H1 (cell line): ENCODE results near the gene HSD17B10. TPM values are rescaled to one million over a fixed set of nuclear protein-coding genes. Genes with fewer than 3 reads are reported as not detected.

Source experiments
- CTCF ChIA-PET: fragments of 300-600 bp; sonication (Branson Sonifier 250); formaldehyde crosslinking; loops from one replicate; lab custom pipeline; 2021; ENCODE audit not compliant: partially characterized antibody; lab: Charles Lee
- POLR2A ChIA-PET: fragments of 300-600 bp; sonication (Branson Sonifier 250); formaldehyde crosslinking; loops from one replicate; lab custom pipeline; 2021; ENCODE audit warnings: inconsistent platforms; ENCODE audit not compliant: partially characterized antibody; lab: Charles Lee
- DNase-seq, 2 experiments: peaks; one replicate each; pipeline versions ENCODE4 v3.0.0 to v3.0.0-alpha.2; 2010 to 2022; ENCODE audit warnings: low spot score in 2 of 2, low read depth in 1 of 2, mixed read lengths in 1 of 2
- FAIRE-seq: peaks from 2 replicates; lab custom pipeline; 2011; peaks lifted over from hg19 to GRCh38; lab: Jason Lieb, UNC
- H2AFZ ChIP-seq: 2 replicates; pipeline ENCODE4 v1.8.1; 2012; ENCODE audit warnings: low read length, inconsistent platforms
- H2AK5ac ChIP-seq: 2 replicates; pipeline ENCODE4 v1.6.1; 2013; ENCODE audit warnings: low read depth, low read length
- H2BK120ac ChIP-seq: replicated peaks from 2 replicates; pipeline ENCODE3; 2013; ENCODE audit warnings: low read depth, low read length, inconsistent platforms
- H2BK12ac ChIP-seq: 2 replicates; pipeline ENCODE4 v1.6.1; 2013; ENCODE audit warnings: low read depth, low read length
- H2BK15ac ChIP-seq: 2 replicates; pipeline ENCODE4 v1.6.1; 2013; ENCODE audit warnings: low read length
- H2BK20ac ChIP-seq: 2 replicates; pipeline ENCODE4 v1.6.1; 2013; ENCODE audit warnings: low read length
- H2BK5ac ChIP-seq: 2 replicates; pipeline ENCODE4 v1.6.1; 2013; ENCODE audit warnings: low read depth, low read length
- H3K14ac ChIP-seq: 2 replicates; pipeline ENCODE4 v1.6.1; 2013; ENCODE audit warnings: inconsistent platforms; ENCODE audit not compliant: insufficient read length
- H3K18ac ChIP-seq: 2 replicates; pipeline ENCODE4 v1.6.1; 2013; ENCODE audit warnings: low read length; ENCODE audit errors: extremely low read depth
- H3K23ac ChIP-seq: 2 replicates; pipeline ENCODE4 v1.6.1; 2013; ENCODE audit warnings: inconsistent platforms; ENCODE audit not compliant: insufficient read length
- H3K23me2 ChIP-seq: 2 replicates; pipeline ENCODE4 v1.6.1; 2013; ENCODE audit warnings: low read depth, low read length
- H3K27ac ChIP-seq: 2 replicates; pipeline ENCODE4 v1.6.1; 2011; ENCODE audit warnings: low read depth, low read length, inconsistent platforms
- H3K27me3 ChIP-seq, 4 experiments: replicated peaks in 1 of 4; 1 replicate in 1 of 4; 2 replicates in 3 of 4; pipeline versions ENCODE4 v1.6.1 to v1.8.1; 2011 to 2013; ENCODE audit warnings: low read length in 3 of 4, mild to moderate bottlenecking in 3 of 4, inconsistent platforms in 2 of 4, mixed read lengths in 2 of 4, moderate library complexity in 1 of 4; ENCODE audit not compliant: control insufficient read depth in 3 of 4, insufficient read depth in 3 of 4; ENCODE audit errors: extremely low read depth in 1 of 4
- H3K36me3 ChIP-seq, 4 experiments: 2 replicates each; pipeline versions ENCODE4 v1.6.1 to v1.8.1; 2011 to 2013; ENCODE audit warnings: mild to moderate bottlenecking in 4 of 4, low read length in 3 of 4, moderate library complexity in 2 of 4, control low read depth in 1 of 4, inconsistent platforms in 1 of 4; ENCODE audit not compliant: insufficient read depth in 4 of 4, control insufficient read depth in 2 of 4
- H3K4ac ChIP-seq: replicated peaks from 2 replicates; pipeline ENCODE3; 2013; ENCODE audit warnings: low read length, low read depth, mixed read lengths, inconsistent platforms; ENCODE audit not compliant: insufficient read length
- H3K4me1 ChIP-seq, 4 experiments: replicated peaks in 1 of 4; 1 replicate in 1 of 4; 2 replicates in 3 of 4; pipeline versions ENCODE4 v1.6.1 to v1.8.1; 2011 to 2013; ENCODE audit warnings: low read length in 3 of 4, inconsistent platforms in 2 of 4, mixed read lengths in 1 of 4; ENCODE audit not compliant: insufficient read depth in 4 of 4, control insufficient read depth in 3 of 4
- H3K4me2 ChIP-seq, 2 experiments: 2 replicates each; pipeline versions ENCODE4 v1.6.1 to v1.8.1; 2011 to 2013; ENCODE audit warnings: low read depth in 2 of 2, low read length in 2 of 2, control low read depth in 1 of 2, inconsistent platforms in 1 of 2, mild to moderate bottlenecking in 1 of 2; ENCODE audit not compliant: insufficient read depth in 1 of 2
- H3K4me3 ChIP-seq, 4 experiments: fragments of 200-600, 300-600 bp in 1 of 4; sonication (generic), shearing (Covaris generic), sonication (Bioruptor Twin) in 1 of 4; 2 replicates each; pipeline versions ENCODE4 v1.5.1 to v1.8.1; 2011 to 2016; ENCODE audit warnings: low read length in 4 of 4, low read depth in 3 of 4, control low read depth in 2 of 4, inconsistent platforms in 2 of 4, mild to moderate bottlenecking in 2 of 4, mixed read lengths in 1 of 4, moderate library complexity in 1 of 4; ENCODE audit not compliant: insufficient read depth in 2 of 4; ENCODE audit errors: extremely low read depth in 1 of 4
- H3K56ac ChIP-seq: replicated peaks from 2 replicates; pipeline ENCODE3; 2013; ENCODE audit warnings: low read depth, mild to moderate bottlenecking, mixed read lengths, low read length, inconsistent platforms; ENCODE audit not compliant: insufficient read length
- H3K79me1 ChIP-seq: 2 replicates; pipeline ENCODE4 v1.6.1; 2013; ENCODE audit warnings: low read depth, low read length, control low read depth
- H3K79me2 ChIP-seq, 2 experiments: 2 replicates each; pipeline versions ENCODE4 v1.6.1 to v1.8.1; 2012 to 2013; ENCODE audit warnings: low read length in 2 of 2, mild to moderate bottlenecking in 2 of 2, inconsistent platforms in 1 of 2; ENCODE audit not compliant: insufficient read depth in 2 of 2, control insufficient read depth in 1 of 2
- H3K9ac ChIP-seq, 4 experiments: replicated peaks in 1 of 4; 1 replicate in 1 of 4; 2 replicates in 3 of 4; pipeline versions ENCODE4 v1.6.1 to v1.8.1; 2011 to 2013; ENCODE audit warnings: low read depth in 3 of 4, low read length in 3 of 4, control low read depth in 2 of 4, mild to moderate bottlenecking in 2 of 4, moderate library complexity in 2 of 4, inconsistent platforms in 1 of 4; ENCODE audit errors: extremely low read depth in 1 of 4
- H3K9me3 ChIP-seq, 2 experiments: 2 replicates each; pipeline versions ENCODE4 v1.6.1 to v1.8.1; 2012 to 2013; ENCODE audit warnings: mild to moderate bottlenecking in 2 of 2, moderate library complexity in 2 of 2, control low read depth in 1 of 2, inconsistent platforms in 1 of 2, low read depth in 1 of 2, low read length in 1 of 2, mixed read lengths in 1 of 2; ENCODE audit not compliant: insufficient read depth in 2 of 2
- H4K20me1 ChIP-seq, 2 experiments: replicated peaks in 1 of 2; 2 replicates each; pipeline versions ENCODE3 to v1.8.1; 2011 to 2013; ENCODE audit warnings: inconsistent platforms in 2 of 2, low read length in 2 of 2, mild to moderate bottlenecking in 1 of 2; ENCODE audit not compliant: insufficient read depth in 2 of 2, control insufficient read depth in 1 of 2
- H4K5ac ChIP-seq: 2 replicates; pipeline ENCODE4 v1.6.1; 2013; ENCODE audit warnings: low read length, low read depth, mixed read lengths, inconsistent platforms; ENCODE audit not compliant: insufficient read length
- H4K8ac ChIP-seq: 2 replicates; pipeline ENCODE4 v1.8.0; 2013; ENCODE audit warnings: mild to moderate bottlenecking, moderate library complexity, low read length, inconsistent platforms; ENCODE audit not compliant: insufficient read depth; ENCODE audit errors: extremely low read depth
- H4K91ac ChIP-seq: replicated peaks from 2 replicates; pipeline ENCODE3; 2013; ENCODE audit warnings: low read length, mixed read lengths, inconsistent platforms; ENCODE audit not compliant: insufficient read length
- ASH2L ChIP-seq: fragments of 200-600, 300-600 bp; sonication (generic); IDR thresholded peaks from one replicate; pipeline ENCODE4 v1.7.1; 2017; ENCODE audit warnings: low read length
- CBX5 ChIP-seq: fragments of 300-800, 300-1000 bp; sonication (generic); IDR thresholded peaks from 2 replicates; pipeline ENCODE4 v1.7.1; 2016; ENCODE audit warnings: antibody characterized with exemption, low read length, low read depth
- CHD1 ChIP-seq: IDR thresholded peaks from 2 replicates; pipeline ENCODE4 v1.6.1; 2012; ENCODE audit warnings: low read depth, low read length, improper control_type of control experiment
- EZH2 ChIP-seq: fragments of 200-600 bp; sonication (generic); IDR thresholded peaks from 2 replicates; pipeline ENCODE4 v1.7.1; 2012; ENCODE audit warnings: low read depth, mild to moderate bottlenecking, moderate library complexity, low read length, inconsistent platforms; ENCODE audit not compliant: severe bottlenecking
- SIN3A ChIP-seq, 2 experiments: IDR thresholded peaks in 1 of 2; conservative IDR thresholded peaks in 1 of 2; 2 replicates each; pipeline ENCODE4 v1.6.1; 2011 to 2012; ENCODE audit warnings: low read length in 2 of 2, improper control_type of control experiment in 1 of 2, low read depth in 1 of 2, mild to moderate bottlenecking in 1 of 2
- SRF ChIP-seq: IDR thresholded peaks from 2 replicates; pipeline ENCODE4 v1.6.1; 2011; ENCODE audit warnings: mild to moderate bottlenecking, low read depth, low read length, moderate library complexity
- TBP ChIP-seq: IDR thresholded peaks from 2 replicates; pipeline ENCODE4 v1.6.1; 2011; ENCODE audit warnings: low read depth, low read length, improper control_type of control experiment
- ZNF274 ChIP-seq: IDR thresholded peaks from 2 replicates; pipeline ENCODE4 v1.7.0; 2012; ENCODE audit warnings: low read length, borderline replicate concordance; ENCODE audit errors: extremely low read depth
- WGBS, 2 experiments: shearing (Covaris generic) in 1 of 2; methylation state at CpG; one replicate each; pipeline versions ENCODE4 v1.1.6 to v1.1.7; 2013 to 2015; ENCODE audit warnings: low lambda C conversion rate in 2 of 2, mixed read lengths in 2 of 2, inconsistent platforms in 1 of 2, low coverage in 1 of 2, missing lambda C conversion rate in 1 of 2; ENCODE audit not compliant: insufficient replicate concordance in 2 of 2, insufficient coverage in 1 of 2, insufficient read length in 1 of 2; ENCODE audit errors: extremely low coverage in 1 of 2, missing lambda C conversion rate in 1 of 2; 5-methylcytosine and 5-hydroxymethylcytosine counted together
- polyA plus RNA-seq, 7 experiments: library from polyadenylated mRNA; depleted of rRNA in 3 of 7; stranded (reverse) in 5 of 7; unstranded in 2 of 7; fragments of >200 nt in 5 of 7; fragments of 200-250 nt in 2 of 7; gene quantifications; 1 replicate in 5 of 7; 2 replicates in 1 of 7; 4 replicates in 1 of 7; pipeline versions ENCODE4 v1.2.1 to v1.2.3, GENCODE V29; 2011 to 2013; ENCODE audit warnings: missing spikeins in 2 of 7, mixed read lengths in 2 of 7
- total RNA-seq: library from RNA; stranded (reverse); fragmentation: NEBNext Ultra II Directional; extraction: Animal tissue kit (Norgen Biotek cat#: 25700); gene quantifications from 2 replicates; pipeline ENCODE4 v1.2.1, GENCODE V29; 2021
- TF ChIP-seq, protein P1 (sequence below), 3 experiments: IDR thresholded peaks; 1 replicate in 2 of 3; 2 replicates in 1 of 3; pipeline versions ENCODE4 v1.5.1 to v1.6.1; 2011; ENCODE audit warnings: low read length in 3 of 3, mild to moderate bottlenecking in 3 of 3, inconsistent platforms in 2 of 3, low read depth in 1 of 3, moderate library complexity in 1 of 3; ENCODE audit not compliant: insufficient read depth in 1 of 3; ENCODE audit errors: control extremely low read depth in 1 of 3
- TF ChIP-seq, protein P2 (sequence below): IDR thresholded peaks from 2 replicates; pipeline ENCODE4 v1.6.1; 2012; ENCODE audit warnings: low read length, inconsistent platforms

Gene HSD17B10
- total and polyA plus RNA-seq, 2 of the 8 experiments (the other 6 are each of a cell fraction or from before 2014, with no cell fraction given) = 114 to 236 TPM

DNA sequence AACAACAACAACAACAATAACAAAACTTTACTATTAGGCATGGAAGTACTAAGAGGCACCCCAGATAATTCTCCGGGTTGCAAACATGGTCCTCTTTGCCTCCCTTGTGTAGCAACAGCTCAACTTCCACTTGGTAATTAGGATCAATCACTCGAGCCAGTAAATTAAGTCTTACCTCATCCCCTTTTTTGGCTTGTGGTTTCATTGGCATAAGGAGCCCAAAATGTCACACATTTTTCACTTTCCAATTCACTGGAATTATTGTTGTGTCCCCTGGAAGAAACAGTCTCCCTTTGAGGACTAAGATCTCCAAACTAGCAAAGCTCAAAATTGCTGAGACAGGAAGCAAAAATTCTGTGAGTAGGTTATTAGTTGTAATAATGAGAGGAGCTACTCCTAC is 49.2 kb upstream of the HSD17B10 start:
- no peak overlapping the region for H2BK20ac ChIP-seq
- H4K91ac ChIP-seq = no peak overlapping the region
- no peak overlapping the region for H2BK120ac ChIP-seq
- no peak overlapping the region for H3K4me2 ChIP-seq
- WGBS, 2 experiments = 91% methylated on average over 2 of the region's 2 CpGs; no CpG with 5 or more reads in 1 of the 2 experiments
- ChIA-PET CTCF (interaction anchor here (1.8 kb wide), 1 partner anchor 40 kb away, joined by 3 read pairs; no protein-coding TSS in a partner anchor), POLR2A (no interaction called here)
- H3K9me3 ChIP-seq = no peaks in the 10 kb centered on the region
- no peak overlapping the region for H2BK15ac ChIP-seq
- no peaks in the 10 kb centered on the region for H3K27me3 ChIP-seq
- no peak overlapping the region for H3K23ac ChIP-seq
- no peak overlapping the region for H4K5ac ChIP-seq
- FAIRE-seq = no peak
- no peaks in the 10 kb centered on the region for H3K36me3 ChIP-seq
- H3K56ac ChIP-seq = no peak overlapping the region
- DNase-seq = no peak
- no peak overlapping the region for H3K18ac ChIP-seq
- no peak overlapping the region for H2BK12ac ChIP-seq
- no peak overlapping the region for H4K8ac ChIP-seq
- no peak overlapping the region for H3K4me3 ChIP-seq
- no peak overlapping the region for H2BK5ac ChIP-seq
- no peak overlapping the region for H3K14ac ChIP-seq
- H3K27ac ChIP-seq = no peak overlapping the region
- H4K20me1 ChIP-seq = no peaks in the 10 kb centered on the region
- no peaks in the 10 kb centered on the region for H3K23me2 ChIP-seq
- H2AFZ ChIP-seq = no peak overlapping the region
- H3K4me1 ChIP-seq = peaks cover 0 to 3% (median 0%) of the 10 kb centered on the region in 4 experiments; a peak in 4 of 7 replicates
- H3K9ac ChIP-seq = no peak overlapping the region
- H3K4ac ChIP-seq = no peak overlapping the region
- H3K79me2 ChIP-seq = no peaks in the 10 kb centered on the region
- no peaks in the 10 kb centered on the region for H3K79me1 ChIP-seq
- no peak overlapping the region for H2AK5ac ChIP-seq
- TF ChIP-seq, protein P1, sequence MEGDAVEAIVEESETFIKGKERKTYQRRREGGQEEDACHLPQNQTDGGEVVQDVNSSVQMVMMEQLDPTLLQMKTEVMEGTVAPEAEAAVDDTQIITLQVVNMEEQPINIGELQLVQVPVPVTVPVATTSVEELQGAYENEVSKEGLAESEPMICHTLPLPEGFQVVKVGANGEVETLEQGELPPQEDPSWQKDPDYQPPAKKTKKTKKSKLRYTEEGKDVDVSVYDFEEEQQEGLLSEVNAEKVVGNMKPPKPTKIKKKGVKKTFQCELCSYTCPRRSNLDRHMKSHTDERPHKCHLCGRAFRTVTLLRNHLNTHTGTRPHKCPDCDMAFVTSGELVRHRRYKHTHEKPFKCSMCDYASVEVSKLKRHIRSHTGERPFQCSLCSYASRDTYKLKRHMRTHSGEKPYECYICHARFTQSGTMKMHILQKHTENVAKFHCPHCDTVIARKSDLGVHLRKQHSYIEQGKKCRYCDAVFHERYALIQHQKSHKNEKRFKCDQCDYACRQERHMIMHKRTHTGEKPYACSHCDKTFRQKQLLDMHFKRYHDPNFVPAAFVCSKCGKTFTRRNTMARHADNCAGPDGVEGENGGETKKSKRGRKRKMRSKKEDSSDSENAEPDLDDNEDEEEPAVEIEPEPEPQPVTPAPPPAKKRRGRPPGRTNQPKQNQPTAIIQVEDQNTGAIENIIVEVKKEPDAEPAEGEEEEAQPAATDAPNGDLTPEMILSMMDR (IDR thresholded peaks at IDR 0.05; ENCODE audit: control extremely low read depth in 1 of 3, insufficient read depth in 1 of 3, low read depth in 1 of 3, low read length in 3 of 3) = no peak
- no peak for TF ChIP-seq SRF
- no peak for TF ChIP-seq EZH2
- TF ChIP-seq CHD1 = no peak
- no peak for TF ChIP-seq ZNF274
- TF ChIP-seq TBP = no peak
- no peak for TF ChIP-seq CBX5
- TF ChIP-seq, protein P2, sequence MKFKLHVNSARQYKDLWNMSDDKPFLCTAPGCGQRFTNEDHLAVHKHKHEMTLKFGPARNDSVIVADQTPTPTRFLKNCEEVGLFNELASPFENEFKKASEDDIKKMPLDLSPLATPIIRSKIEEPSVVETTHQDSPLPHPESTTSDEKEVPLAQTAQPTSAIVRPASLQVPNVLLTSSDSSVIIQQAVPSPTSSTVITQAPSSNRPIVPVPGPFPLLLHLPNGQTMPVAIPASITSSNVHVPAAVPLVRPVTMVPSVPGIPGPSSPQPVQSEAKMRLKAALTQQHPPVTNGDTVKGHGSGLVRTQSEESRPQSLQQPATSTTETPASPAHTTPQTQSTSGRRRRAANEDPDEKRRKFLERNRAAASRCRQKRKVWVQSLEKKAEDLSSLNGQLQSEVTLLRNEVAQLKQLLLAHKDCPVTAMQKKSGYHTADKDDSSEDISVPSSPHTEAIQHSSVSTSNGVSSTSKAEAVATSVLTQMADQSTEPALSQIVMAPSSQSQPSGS = no peak
- TF ChIP-seq ASH2L = no peak
- no peak for TF ChIP-seq SIN3A (conservative IDR thresholded peaks at IDR 0.05 in 1 of 2, IDR thresholded peaks at IDR 0.05 in 1 of 2; ENCODE audit: low read depth in 1 of 2, low read length in 2 of 2)
